ENCODE results near the gene RDH11. TPM values are rescaled to one million over a fixed set of nuclear protein-coding genes. Genes with fewer than 3 reads are reported as not detected.

RDH11 gene
- total RNA-seq, 1 donor from 2014 or later, result 13.9 TPM

DNA sequence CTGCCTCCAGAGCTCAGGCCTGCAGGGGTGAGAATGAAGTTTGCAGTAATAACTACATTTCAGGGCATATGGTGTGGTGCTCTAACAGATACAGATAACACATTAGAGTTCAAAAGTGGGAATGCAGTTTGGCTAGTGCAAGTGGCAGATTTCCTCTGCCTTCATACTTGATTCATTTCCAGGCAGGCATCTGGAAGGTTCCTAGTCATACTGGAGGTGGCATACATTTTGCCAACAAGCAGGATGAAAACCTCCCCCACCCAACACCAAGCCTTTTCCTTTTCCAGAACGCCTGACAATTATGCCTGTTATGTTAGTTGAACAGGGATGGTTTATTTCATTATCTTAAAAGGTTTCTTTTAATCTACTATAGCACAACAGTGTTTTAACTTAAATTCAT, 45.4 kb downstream of the RDH11 start:
- Histone ChIP-seq H3K36me3 (peaks cover 84% of the 10 kb centered on the region), H3K4me1 (peaks cover 14% of the 10 kb centered on the region), H3K27ac (replicated peaks) (no peak overlapping the region), H3K4me3 (no peak overlapping the region), H3K27me3 (ENCODE audit: low read depth) (no peaks in the 10 kb centered on the region), H3K9me3 (replicated peaks) (no peaks in the 10 kb centered on the region)
- no peak for DNase-seq
- intact Hi-C loops (cut with micrococcal nuclease), result no loop called here
- TF ChIP-seq, protein P1, sequence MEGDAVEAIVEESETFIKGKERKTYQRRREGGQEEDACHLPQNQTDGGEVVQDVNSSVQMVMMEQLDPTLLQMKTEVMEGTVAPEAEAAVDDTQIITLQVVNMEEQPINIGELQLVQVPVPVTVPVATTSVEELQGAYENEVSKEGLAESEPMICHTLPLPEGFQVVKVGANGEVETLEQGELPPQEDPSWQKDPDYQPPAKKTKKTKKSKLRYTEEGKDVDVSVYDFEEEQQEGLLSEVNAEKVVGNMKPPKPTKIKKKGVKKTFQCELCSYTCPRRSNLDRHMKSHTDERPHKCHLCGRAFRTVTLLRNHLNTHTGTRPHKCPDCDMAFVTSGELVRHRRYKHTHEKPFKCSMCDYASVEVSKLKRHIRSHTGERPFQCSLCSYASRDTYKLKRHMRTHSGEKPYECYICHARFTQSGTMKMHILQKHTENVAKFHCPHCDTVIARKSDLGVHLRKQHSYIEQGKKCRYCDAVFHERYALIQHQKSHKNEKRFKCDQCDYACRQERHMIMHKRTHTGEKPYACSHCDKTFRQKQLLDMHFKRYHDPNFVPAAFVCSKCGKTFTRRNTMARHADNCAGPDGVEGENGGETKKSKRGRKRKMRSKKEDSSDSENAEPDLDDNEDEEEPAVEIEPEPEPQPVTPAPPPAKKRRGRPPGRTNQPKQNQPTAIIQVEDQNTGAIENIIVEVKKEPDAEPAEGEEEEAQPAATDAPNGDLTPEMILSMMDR (IDR thresholded peaks at IDR 0.05; ENCODE audit: borderline replicate concordance), result no peak

DNA sequence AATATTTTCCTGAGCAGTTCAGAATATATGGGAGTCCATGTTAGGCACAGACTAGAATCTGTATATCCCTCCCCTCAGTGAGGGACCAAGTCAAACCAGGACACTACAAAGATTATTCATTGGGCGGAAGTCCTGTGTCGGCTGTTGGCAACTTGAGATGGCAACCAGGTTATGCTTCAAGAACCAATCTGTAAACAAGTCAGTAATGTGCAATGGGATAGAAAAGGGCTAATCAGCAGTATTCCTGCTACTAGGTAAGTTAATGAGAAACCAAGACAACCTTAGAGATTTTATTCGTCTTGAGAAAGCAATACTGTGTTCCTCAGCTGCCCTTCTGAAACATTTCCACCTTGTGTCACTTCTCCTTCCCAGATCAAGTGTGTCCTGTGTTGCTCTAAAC, 49.4 kb downstream of the RDH11 start:
- intact Hi-C loops (cut with micrococcal nuclease), result no loop called here
- TF ChIP-seq, protein P1 (IDR thresholded peaks at IDR 0.05; ENCODE audit: borderline replicate concordance), result no peak
- Histone ChIP-seq H3K4me3 (no peak overlapping the region), H3K36me3 (peaks cover 45% of the 10 kb centered on the region), H3K4me1 (peaks cover 16% of the 10 kb centered on the region), H3K27ac (replicated peaks) (no peak overlapping the region), H3K27me3 (ENCODE audit: low read depth) (no peaks in the 10 kb centered on the region), H3K9me3 (replicated peaks) (no peaks in the 10 kb centered on the region)
- no peak for DNase-seq

DNA sequence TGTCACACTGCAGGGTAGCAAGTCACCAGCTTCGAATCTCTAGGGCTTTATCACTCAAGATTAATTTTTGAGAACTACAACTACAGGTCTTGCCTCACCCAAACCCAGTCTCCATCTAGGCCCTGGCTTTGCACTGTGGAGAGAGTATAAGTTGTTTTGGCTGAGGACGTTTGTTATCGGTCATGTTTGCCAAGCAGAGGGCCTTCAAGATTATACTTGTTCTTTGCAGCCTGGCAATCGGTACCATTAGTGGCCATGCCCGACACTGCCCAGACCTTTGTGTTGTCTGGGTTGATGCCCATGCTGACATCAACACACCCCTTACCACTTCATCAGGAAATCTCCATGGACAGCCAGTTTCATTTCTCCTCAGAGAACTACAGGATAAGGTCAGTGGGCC, 50.1 kb downstream of the RDH11 start:
- peaks cover 38% of the 10 kb centered on the region for H3K36me3 ChIP-seq
- peak overlapping the region; percentile 41 for H3K27ac ChIP-seq (replicated peaks)
- intact Hi-C loops (cut with micrococcal nuclease), result no loop called here

DNA sequence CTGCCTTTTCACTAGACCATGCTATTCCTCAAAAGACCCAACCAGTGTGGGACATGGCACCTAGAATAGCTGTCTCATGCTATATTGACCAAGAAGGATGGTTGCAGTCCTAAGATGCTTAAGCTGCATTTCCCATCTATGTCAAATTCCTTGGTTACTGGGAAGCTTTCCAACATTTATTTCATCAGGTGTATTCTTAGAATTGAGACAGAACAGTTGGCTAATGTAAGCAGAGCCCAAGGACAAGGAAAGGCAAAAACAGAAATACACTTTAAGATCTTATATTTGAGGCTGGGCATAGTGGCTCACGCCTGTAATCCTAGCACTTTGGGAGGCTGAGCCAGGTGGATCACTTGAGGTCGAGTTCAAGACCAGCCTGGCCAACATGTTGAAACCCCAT, 51.1 kb downstream of the RDH11 start:
- intact Hi-C loops (cut with micrococcal nuclease), result no loop called here
- no peak overlapping the region for H3K4me3 ChIP-seq
- H3K27ac ChIP-seq (replicated peaks), result peak overlapping the region; percentile 41
- H3K9me3 ChIP-seq (replicated peaks), result no peaks in the 10 kb centered on the region
- TF ChIP-seq, protein P1 (IDR thresholded peaks at IDR 0.05; ENCODE audit: borderline replicate concordance), result no peak
- peaks cover 28% of the 10 kb centered on the region for H3K36me3 ChIP-seq
- peaks cover 6% of the 10 kb centered on the region for H3K4me1 ChIP-seq
- no peaks in the 10 kb centered on the region for H3K27me3 ChIP-seq (ENCODE audit: low read depth)
- DNase-seq, result no peak

More for the DNA sequence above, 50.1 kb downstream of the RDH11 start:
- Histone ChIP-seq H3K4me1 (peaks cover 12% of the 10 kb centered on the region), H3K9me3 (replicated peaks) (no peaks in the 10 kb centered on the region), H3K27me3 (ENCODE audit: low read depth) (no peaks in the 10 kb centered on the region), H3K4me3 (no peak overlapping the region)
- TF ChIP-seq, protein P1 (IDR thresholded peaks at IDR 0.05; ENCODE audit: borderline replicate concordance), result no peak
- DNase-seq, result no peak

DNA sequence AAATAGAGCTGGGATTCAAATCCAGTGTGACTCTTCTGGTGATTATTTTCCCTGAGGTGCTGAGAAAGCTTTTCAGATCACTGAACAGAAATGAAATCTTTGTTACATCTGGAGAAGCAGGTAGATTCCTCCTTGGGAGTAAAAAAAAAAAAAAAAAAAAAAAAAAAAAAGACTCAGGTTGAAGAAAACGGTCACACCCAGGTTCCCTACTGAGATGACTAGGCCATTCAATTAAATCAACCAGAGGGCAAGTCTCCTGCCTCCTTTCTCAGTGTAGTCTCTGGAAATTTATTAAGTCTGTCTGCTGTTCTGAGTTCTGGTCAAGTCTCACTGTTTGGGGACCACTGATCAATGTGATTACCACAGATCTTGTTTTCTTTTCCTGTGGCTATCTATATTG, 51.9 kb downstream of the RDH11 start:
- Histone ChIP-seq H3K9me3 (replicated peaks) (no peaks in the 10 kb centered on the region), H3K4me1 (peaks cover 6% of the 10 kb centered on the region), H3K27me3 (ENCODE audit: low read depth) (no peaks in the 10 kb centered on the region), H3K4me3 (no peak overlapping the region), H3K27ac (replicated peaks) (no peak overlapping the region), H3K36me3 (peaks cover 21% of the 10 kb centered on the region)
- DNase-seq, result no peak
- intact Hi-C loops (cut with micrococcal nuclease), result no loop called here
- TF ChIP-seq, protein P1 (IDR thresholded peaks at IDR 0.05; ENCODE audit: borderline replicate concordance), result no peak
